ENCODE results near the gene MAP3K21.

DNA sequence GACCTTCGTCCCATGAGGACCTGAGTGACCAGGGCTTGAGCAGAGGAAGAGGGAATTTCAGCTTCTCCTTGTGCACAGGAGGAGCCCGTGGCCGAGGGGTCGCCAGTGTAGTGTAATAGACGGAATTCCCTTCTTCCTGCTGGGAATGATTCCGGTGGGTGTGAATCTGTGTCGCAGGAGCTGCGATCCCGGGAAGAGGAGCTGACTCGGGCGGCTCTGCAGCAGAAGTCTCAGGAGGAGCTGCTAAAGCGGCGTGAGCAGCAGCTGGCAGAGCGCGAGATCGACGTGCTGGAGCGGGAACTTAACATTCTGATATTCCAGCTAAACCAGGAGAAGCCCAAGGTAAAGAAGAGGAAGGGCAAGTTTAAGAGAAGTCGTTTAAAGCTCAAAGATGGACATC is 34.4 kb downstream of the MAP3K21 start:
- TF ChIP-seq, protein P1, sequence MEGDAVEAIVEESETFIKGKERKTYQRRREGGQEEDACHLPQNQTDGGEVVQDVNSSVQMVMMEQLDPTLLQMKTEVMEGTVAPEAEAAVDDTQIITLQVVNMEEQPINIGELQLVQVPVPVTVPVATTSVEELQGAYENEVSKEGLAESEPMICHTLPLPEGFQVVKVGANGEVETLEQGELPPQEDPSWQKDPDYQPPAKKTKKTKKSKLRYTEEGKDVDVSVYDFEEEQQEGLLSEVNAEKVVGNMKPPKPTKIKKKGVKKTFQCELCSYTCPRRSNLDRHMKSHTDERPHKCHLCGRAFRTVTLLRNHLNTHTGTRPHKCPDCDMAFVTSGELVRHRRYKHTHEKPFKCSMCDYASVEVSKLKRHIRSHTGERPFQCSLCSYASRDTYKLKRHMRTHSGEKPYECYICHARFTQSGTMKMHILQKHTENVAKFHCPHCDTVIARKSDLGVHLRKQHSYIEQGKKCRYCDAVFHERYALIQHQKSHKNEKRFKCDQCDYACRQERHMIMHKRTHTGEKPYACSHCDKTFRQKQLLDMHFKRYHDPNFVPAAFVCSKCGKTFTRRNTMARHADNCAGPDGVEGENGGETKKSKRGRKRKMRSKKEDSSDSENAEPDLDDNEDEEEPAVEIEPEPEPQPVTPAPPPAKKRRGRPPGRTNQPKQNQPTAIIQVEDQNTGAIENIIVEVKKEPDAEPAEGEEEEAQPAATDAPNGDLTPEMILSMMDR (conservative IDR thresholded peaks at IDR 0.05), result no peak
- no peak for TF ChIP-seq ZFX (IDR thresholded peaks at IDR 0.05)
